Hepatocyte (in vitro differentiated cells): Measurements from ENCODE around the gene PABPN1L. TPM values are rescaled to one million over a fixed set of nuclear protein-coding genes. Genes with fewer than 3 reads are reported as not detected.

ENCODE experiments used
- DNase-seq: peaks from one replicate; pipeline ENCODE4 v3.0.0-alpha.2; 2016; ENCODE audit warnings: low spot score
- H2AFZ ChIP-seq: fragments of 200-600 bp; sonication (generic); 2 replicates; pipeline ENCODE4 v1.6.0; 2016; ENCODE audit warnings: antibody characterized with exemption, mild to moderate bottlenecking
- H3K27ac ChIP-seq: fragments of 200-600 bp; sonication (generic); 2 replicates; pipeline ENCODE4 v1.5.1; 2016; ENCODE audit warnings: mild to moderate bottlenecking
- H3K27me3 ChIP-seq: fragments of 200-600 bp; sonication (generic); 2 replicates; pipeline ENCODE4 v1.6.1; 2016
- H3K36me3 ChIP-seq: fragments of 200-600 bp; sonication (generic); replicated peaks from 2 replicates; pipeline ENCODE4 v1.5.1; 2016; ENCODE audit warnings: low read depth; ENCODE audit not compliant: insufficient read depth
- H3K4me1 ChIP-seq: fragments of 200-600 bp; sonication (generic); 2 replicates; pipeline ENCODE4 v1.5.1; 2016; ENCODE audit warnings: mild to moderate bottlenecking, moderate library complexity; ENCODE audit not compliant: insufficient read depth
- H3K4me2 ChIP-seq: fragments of 200-600 bp; sonication (generic); 2 replicates; pipeline ENCODE4 v1.6.0; 2016
- H3K4me3 ChIP-seq: fragments of 200-600 bp; sonication (generic); 2 replicates; pipeline ENCODE4 v1.5.1; 2016; ENCODE audit warnings: mild to moderate bottlenecking
- H3K79me2 ChIP-seq: fragments of 200-600 bp; sonication (generic); 2 replicates; pipeline ENCODE4 v1.6.0; 2017; ENCODE audit warnings: mild to moderate bottlenecking
- H3K9me2 ChIP-seq: fragments of 200-600 bp; sonication (generic); replicated peaks from 2 replicates; pipeline ENCODE4 v1.6.0; 2017; ENCODE audit warnings: mild to moderate bottlenecking; ENCODE audit not compliant: insufficient read depth
- H3K9me3 ChIP-seq: fragments of 200-600 bp; sonication (generic); 2 replicates; pipeline ENCODE4 v1.5.1; 2016; ENCODE audit warnings: low read depth, mild to moderate bottlenecking
- H4K20me1 ChIP-seq: fragments of 200-600 bp; sonication (generic); 2 replicates; pipeline ENCODE4 v1.6.0; 2016; ENCODE audit warnings: mild to moderate bottlenecking; ENCODE audit not compliant: insufficient read depth, poor library complexity, severe bottlenecking
- CTCF ChIP-seq: fragments of 200-600 bp; sonication (generic); IDR thresholded peaks from 2 replicates; pipeline ENCODE4 v1.5.1; 2016; ENCODE audit warnings: antibody characterized with exemption, mild to moderate bottlenecking; ENCODE audit not compliant: poor library complexity
- EZH2 ChIP-seq: fragments of 200-600 bp; sonication (generic); IDR thresholded peaks from 2 replicates; pipeline ENCODE4 v1.6.1; 2016; ENCODE audit warnings: antibody characterized with exemption, mild to moderate bottlenecking, borderline replicate concordance
- EZH2phosphoT487 ChIP-seq: fragments of 200-600 bp; sonication (generic); IDR thresholded peaks from one replicate; pipeline ENCODE4 v1.6.1; 2018; ENCODE audit warnings: antibody characterized with exemption, mild to moderate bottlenecking, low read depth, moderate library complexity; ENCODE audit not compliant: unreplicated experiment, severe bottlenecking
- WGBS: methylation state at CpG from one replicate; pipeline ENCODE4 v1.1.6; 2016; ENCODE audit warnings: low lambda C conversion rate; ENCODE audit errors: missing lambda C conversion rate; 5-methylcytosine and 5-hydroxymethylcytosine counted together
- polyA plus RNA-seq: library from polyadenylated mRNA; unstranded; fragments of >200 nt; fragmentation: Nextera tagmentation; extraction: Ambion mirVana; gene quantifications from 2 replicates; pipeline ENCODE4 v1.2.1, GENCODE V29; 2016
- total RNA-seq: library from RNA; depleted of rRNA; stranded (reverse); fragments of >200 nt; gene quantifications from 2 replicates; pipeline ENCODE4 v1.2.3, GENCODE V29; 2014

The PABPN1L gene
- total and polyA plus RNA-seq, 2 experiments from 2014 or later = not detected

GRCh38 chr16:88856122-88856827 lies 10.2 kb downstream of the PABPN1L start:
- peaks cover 27% of the 10 kb centered on the region for H3K79me2 ChIP-seq
- no peaks in the 10 kb centered on the region for H3K36me3 ChIP-seq
- H3K27ac ChIP-seq = no peak overlapping the region

GRCh38 chr16:88855736-88856121 lies 10.7 kb downstream of the PABPN1L start:
- Histone ChIP-seq H3K9me3 (no peaks in the 10 kb centered on the region), H3K4me3 (no peak overlapping the region), H4K20me1 (peaks cover 3% of the 10 kb centered on the region), H3K4me1 (peaks cover 11% of the 10 kb centered on the region), H3K27ac (no peak overlapping the region), H2AFZ (no peak overlapping the region), H3K27me3 (no peaks in the 10 kb centered on the region), H3K4me2 (peak overlapping the region; percentile 98), H3K79me2 (peaks cover 27% of the 10 kb centered on the region), H3K9me2 (no peaks in the 10 kb centered on the region), H3K36me3 (no peaks in the 10 kb centered on the region)
- TF ChIP-seq CTCF (no peak), EZH2phosphoT487 (no peak), EZH2 (no peak)
- 84% methylated on average over 13 of the region's 13 CpGs for WGBS
- DNase-seq = no peak

More at GRCh38 chr16:88856122-88856827, 10.2 kb downstream of the PABPN1L start:
- H3K4me1 ChIP-seq = peaks cover 11% of the 10 kb centered on the region
- no peak for DNase-seq
- no peaks in the 10 kb centered on the region for H3K9me2 ChIP-seq
- H3K27me3 ChIP-seq = no peaks in the 10 kb centered on the region
- peak overlapping the region; percentile 98 for H3K4me2 ChIP-seq
- no peaks in the 10 kb centered on the region for H3K9me3 ChIP-seq
- peaks cover 3% of the 10 kb centered on the region for H4K20me1 ChIP-seq
- no peak for TF ChIP-seq EZH2phosphoT487
- no peak for TF ChIP-seq CTCF
- no peak for TF ChIP-seq EZH2
- 13% methylated on average over 22 of the region's 53 CpGs for WGBS
- H2AFZ ChIP-seq = no peak overlapping the region
- H3K4me3 ChIP-seq = peak overlapping the region; percentile 45

DNA sequence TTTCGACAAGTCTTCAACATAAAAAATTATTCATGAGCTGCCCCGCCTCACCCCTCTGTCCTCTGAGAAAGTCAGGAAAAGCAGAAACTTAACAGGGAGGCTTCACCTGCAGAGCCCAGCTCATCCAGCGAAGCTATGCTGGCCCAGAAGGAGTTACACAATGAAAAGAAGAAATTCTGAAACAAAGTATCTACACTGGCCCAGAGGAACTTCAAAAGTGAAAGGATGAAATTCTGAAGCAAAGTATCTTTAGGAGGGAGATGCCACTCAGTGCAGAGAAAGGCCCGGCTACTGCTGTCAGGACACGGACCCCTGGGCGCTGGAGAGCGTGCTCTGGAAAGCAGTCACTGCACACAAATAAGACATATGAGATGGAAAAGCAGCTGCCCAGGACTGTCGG lies 11.3 kb downstream of the PABPN1L start:
- no peaks in the 10 kb centered on the region for H3K27me3 ChIP-seq
- peaks cover 3% of the 10 kb centered on the region for H4K20me1 ChIP-seq
- H3K4me3 ChIP-seq = no peak overlapping the region
- H3K4me1 ChIP-seq = peaks cover 11% of the 10 kb centered on the region
- peaks cover 27% of the 10 kb centered on the region for H3K79me2 ChIP-seq
- no peak for DNase-seq
- no peaks in the 10 kb centered on the region for H3K9me3 ChIP-seq
- peak overlapping the region; percentile 98 for H3K4me2 ChIP-seq
- TF ChIP-seq EZH2 (no peak), CTCF (no peak), EZH2phosphoT487 (no peak)
- no peak overlapping the region for H3K27ac ChIP-seq
- no peaks in the 10 kb centered on the region for H3K9me2 ChIP-seq
- 95% methylated on average over 8 of the region's 8 CpGs for WGBS
- H2AFZ ChIP-seq = no peak overlapping the region
- H3K36me3 ChIP-seq = no peaks in the 10 kb centered on the region
